ENCODE data around the gene ITGB2.

The ITGB2 gene

DNA sequence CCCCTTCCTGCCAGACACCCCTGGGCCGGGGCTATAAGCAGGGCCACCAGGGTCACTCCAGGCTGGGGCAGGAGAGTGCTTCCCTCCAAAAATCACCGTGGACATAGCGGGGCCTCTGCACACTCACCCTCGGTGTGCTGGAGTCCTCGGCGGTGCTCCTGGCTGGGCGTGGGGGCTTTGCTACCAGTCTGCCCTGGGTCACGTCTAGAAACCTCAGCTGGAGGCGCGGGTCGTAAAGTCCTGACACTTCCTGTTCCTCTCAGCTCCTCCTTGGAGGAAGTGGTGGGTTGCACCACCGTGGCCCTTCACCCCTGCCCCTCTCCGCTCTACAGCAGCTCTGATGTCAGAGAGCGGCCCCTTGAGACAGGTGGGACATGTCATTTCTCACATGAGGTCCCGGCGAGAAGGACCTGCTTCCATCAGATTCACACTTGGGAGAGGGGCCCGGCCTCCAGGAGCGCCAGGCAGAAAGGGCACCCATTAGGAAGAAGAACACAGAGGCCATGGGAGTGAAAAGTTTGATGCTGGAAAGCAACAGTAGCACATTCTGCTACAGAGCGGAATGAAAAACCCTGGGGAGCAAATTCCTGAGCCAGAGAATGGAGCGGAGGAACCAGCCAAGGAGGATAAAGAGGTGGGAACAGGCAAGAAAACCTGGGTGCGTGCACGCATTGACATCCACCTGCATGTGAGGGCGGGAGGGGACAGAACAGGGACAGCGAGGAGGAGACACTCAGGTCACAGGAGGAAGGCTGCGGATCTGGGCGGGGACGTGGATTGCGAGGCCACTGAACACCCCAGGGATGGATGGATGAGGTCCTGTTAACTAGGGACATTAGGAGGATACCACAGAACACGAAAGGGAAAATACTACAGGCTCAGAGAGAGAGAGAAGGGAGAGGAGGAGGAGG, at the start of gene ITGB2:
Gene ITGB2 (minus strand): TSS at position 206 of the 911 bp plus-strand sequence. CDS start 10,117 bp downstream, outside the sequence.
- H3K4me3 ChIP-seq (ENCODE audit: control insufficient read depth, low read depth, low read length), result no peak within 1 kb of the TSS
- no peak for DNase-seq (ENCODE audit: low read depth)

DNA sequence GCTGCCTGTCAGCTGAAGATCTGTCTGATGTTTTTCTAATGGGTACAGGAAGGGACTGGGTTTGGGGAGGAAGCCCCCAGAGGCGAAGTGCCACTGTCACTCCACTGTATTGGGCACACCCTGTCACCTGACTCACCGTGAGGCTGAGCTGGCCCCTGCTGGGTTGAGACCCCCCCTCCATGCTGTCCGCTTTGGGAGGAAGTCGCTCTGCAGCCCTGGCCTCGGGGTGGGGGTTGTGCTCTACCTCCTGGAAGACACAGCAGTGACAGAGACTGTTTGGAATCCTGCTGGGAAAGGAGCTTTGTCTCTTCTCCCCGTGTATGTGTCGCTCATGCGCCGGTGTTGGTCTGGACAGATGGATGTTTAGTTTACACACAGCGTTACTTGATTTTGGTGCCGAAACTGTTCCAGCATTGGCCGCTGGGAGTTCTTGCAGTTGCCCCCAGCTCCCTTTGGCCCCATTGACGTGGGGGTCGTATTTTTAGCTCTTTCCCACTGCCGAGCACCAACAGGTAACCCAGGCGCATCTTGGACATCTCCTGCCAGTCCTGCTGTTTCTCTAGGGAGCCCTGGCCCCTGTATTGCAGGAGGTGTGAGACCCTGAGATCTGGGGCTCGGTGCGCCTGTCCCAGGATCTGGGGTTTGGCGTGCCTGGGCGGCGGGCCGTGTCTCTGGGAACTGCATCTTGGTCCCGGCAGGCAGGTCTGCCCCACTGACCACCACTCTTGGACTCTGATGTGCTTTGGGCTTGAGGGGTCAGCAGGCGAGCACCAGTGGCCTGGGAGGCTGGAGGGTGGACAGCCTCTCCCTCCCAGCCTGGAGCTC, 49.4 kb upstream of the ITGB2 start:
- no peak for DNase-seq (ENCODE audit: low read depth)
- TF ChIP-seq CTCF (IDR thresholded peaks at IDR 0.05; ENCODE audit: control insufficient read depth, insufficient read depth, low read depth, low read length, missing control alignments), result no peak
- no peak overlapping the region for H3K4me3 ChIP-seq (ENCODE audit: control insufficient read depth, low read depth, low read length)

More for the DNA sequence above, at the start of gene ITGB2:
- TF ChIP-seq CTCF (IDR thresholded peaks at IDR 0.05; ENCODE audit: control insufficient read depth, insufficient read depth, low read depth, low read length, missing control alignments), result no peak

- no peak overlapping the region for H3K4me3 ChIP-seq (ENCODE audit: control insufficient read depth, low read depth, low read length)
- no peak for TF ChIP-seq CTCF (IDR thresholded peaks at IDR 0.05; ENCODE audit: control insufficient read depth, insufficient read depth, low read depth, low read length, missing control alignments)
- no peak for DNase-seq (ENCODE audit: low read depth)
Observed at GRCh38 chr21:44969066-44969670, 48.5 kb upstream of the ITGB2 start.

DNA sequence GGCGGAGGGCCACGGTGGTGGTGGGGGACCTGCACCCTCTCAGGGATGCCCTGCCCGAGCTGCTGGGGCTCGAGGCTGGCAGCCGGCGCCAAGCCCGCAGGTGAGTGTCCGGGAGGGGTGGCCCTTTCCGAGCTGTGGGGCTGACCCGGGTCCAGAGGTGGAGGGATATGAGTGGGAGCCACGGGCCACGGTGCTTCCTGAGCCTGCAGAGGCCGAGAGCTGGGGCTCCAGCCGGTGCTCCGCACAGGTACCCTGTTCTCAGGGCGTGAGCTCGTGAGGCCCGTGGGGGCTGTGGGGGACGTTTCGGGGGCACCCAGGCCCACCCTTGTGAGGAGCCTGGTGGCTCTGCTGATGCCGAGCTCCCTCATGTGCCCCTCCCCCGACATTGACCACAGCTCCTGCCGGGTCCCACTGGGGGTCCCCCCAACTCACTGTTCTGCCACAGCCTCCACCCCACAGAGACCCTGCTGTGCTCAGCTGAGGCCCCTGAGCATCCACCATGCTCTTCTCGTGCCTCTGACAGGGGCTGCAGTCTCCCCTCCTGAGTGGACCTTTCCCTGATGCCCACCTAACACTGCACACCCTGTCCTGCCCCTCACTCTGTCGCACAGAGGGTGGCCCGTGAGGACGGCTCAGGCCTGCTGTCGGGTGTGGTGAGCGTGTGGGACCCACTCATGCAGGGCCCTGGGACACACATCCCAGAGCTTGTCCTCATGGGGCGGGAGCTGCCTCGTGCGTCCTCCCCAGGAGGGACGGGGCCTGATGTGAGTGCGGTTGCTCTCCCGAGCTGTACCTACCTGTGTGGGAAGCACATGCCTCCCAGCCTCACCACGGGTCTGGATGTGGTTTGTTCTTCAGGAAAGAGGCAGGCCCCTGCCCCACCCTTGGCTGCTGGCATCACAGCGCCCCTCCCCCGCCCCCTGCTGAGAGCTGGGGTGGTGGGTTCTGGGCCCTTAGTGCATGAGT, 46.7 kb upstream of the ITGB2 start:
- H3K4me3 ChIP-seq (ENCODE audit: control insufficient read depth, low read depth, low read length), result no peak overlapping the region
- DNase-seq (ENCODE audit: low read depth), result no peak
- TF ChIP-seq CTCF (IDR thresholded peaks at IDR 0.05; ENCODE audit: control insufficient read depth, insufficient read depth, low read depth, low read length, missing control alignments), result no peak

DNA sequence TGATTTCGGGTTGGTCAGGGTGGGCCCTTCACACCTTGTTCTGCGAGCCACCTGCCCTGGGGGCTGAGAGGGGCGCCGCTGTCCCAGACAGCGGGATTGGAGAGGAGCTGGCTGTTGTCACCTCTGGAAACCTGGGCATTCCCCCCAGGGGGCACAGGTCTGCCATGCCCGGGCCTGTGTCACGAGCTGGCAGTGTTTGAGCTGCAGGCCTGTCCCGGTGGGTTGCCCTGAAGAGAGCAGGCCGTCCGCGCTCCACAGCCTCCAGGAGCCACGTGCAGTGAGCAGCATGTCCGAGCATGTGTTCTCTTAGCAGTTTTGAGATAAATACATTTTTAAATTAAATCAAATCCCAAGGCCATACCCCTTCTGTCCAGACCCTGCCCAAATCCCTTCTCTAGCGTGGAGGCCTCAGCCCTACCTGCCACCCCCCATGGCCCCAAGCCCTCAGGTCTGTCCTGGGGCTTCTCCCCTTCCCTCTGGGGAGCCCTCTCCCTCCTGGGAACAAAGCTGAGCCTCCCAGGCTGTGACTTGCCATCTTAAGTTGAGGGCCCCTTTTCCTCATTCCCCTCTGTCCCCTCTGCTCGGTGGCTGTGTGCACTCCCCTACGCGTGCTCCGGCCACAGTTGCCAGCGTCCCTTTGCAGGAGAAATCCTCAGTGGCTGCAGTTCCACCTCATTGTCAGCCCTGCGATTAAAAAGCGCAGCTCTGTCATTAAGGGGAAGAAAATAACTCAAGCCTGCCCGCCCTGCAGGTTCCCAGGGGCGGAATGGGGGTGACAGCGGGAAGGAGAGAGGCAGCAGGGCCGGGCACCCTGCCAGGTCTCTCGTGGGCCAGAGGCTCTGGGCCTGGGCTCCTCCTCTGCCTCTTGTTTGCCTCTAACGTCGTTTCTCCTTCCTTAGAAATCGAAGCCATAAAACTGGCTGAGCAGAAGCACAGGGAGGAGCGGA, 45.7 kb upstream of the ITGB2 start:
- no peak for TF ChIP-seq CTCF (IDR thresholded peaks at IDR 0.05; ENCODE audit: control insufficient read depth, insufficient read depth, low read depth, low read length, missing control alignments)
- H3K4me3 ChIP-seq (ENCODE audit: control insufficient read depth, low read depth, low read length), result no peak overlapping the region
- no peak for DNase-seq (ENCODE audit: low read depth)
